Mammary epithelial cell (primary cell): ENCODE data around the gene FAM151B.

Experiments
- CTCF ChIP-seq, 2 donors: IDR thresholded peaks in 1 of 2; conservative IDR thresholded peaks in 1 of 2; 2 replicates each; pipeline ENCODE4 v1.5.1; 2011 to 2012; ENCODE audit warnings: inconsistent platforms in 2 of 2, low read length in 2 of 2, mild to moderate bottlenecking in 2 of 2, control low read depth in 1 of 2, low read depth in 1 of 2; ENCODE audit not compliant: insufficient read depth in 1 of 2; ENCODE audit errors: extremely low read depth in 1 of 2
- EZH2 ChIP-seq: IDR thresholded peaks from 2 replicates; pipeline ENCODE4 v1.6.1; 2012; ENCODE audit warnings: low read length, inconsistent platforms, borderline replicate concordance

GRCh38 chr5:80573062-80573461, 85.2 kb downstream of the FAM151B start:
- TF ChIP-seq CTCF (conservative IDR thresholded peaks at IDR 0.05 in 1 of 2, IDR thresholded peaks at IDR 0.05 in 1 of 2; ENCODE audit: extremely low read depth in 1 of 2, insufficient read depth in 1 of 2, low read depth in 1 of 2, low read length in 2 of 2) (no peak), EZH2 (no peak)
